Retinal pigment epithelial cell (primary cell): ENCODE data around the gene MRPL28.
"Not testable (repeated sequence)": the region's sequence is repeated elsewhere in the genome, so short reads cannot be mapped to it uniquely, and the experiment has no call there.

Experiments
- DNase-seq: peaks from one replicate; pipeline ENCODE4 v3.0.0-alpha.2; 2010; ENCODE audit warnings: low read depth
- H3K4me3 ChIP-seq: 2 replicates; pipeline ENCODE4 v1.5.1; 2011; ENCODE audit warnings: mild to moderate bottlenecking, low read length, control low read depth, moderate library complexity
- TF ChIP-seq, protein P1 (sequence below): conservative IDR thresholded peaks from 2 replicates; pipeline ENCODE4 v1.5.1; 2011; ENCODE audit warnings: low read depth, low read length, control low read depth, inconsistent platforms

Gene MRPL28

GRCh38 chr16:339680-340079 is 30.7 kb downstream of the MRPL28 start:
- no peak for DNase-seq
- TF ChIP-seq, protein P1, sequence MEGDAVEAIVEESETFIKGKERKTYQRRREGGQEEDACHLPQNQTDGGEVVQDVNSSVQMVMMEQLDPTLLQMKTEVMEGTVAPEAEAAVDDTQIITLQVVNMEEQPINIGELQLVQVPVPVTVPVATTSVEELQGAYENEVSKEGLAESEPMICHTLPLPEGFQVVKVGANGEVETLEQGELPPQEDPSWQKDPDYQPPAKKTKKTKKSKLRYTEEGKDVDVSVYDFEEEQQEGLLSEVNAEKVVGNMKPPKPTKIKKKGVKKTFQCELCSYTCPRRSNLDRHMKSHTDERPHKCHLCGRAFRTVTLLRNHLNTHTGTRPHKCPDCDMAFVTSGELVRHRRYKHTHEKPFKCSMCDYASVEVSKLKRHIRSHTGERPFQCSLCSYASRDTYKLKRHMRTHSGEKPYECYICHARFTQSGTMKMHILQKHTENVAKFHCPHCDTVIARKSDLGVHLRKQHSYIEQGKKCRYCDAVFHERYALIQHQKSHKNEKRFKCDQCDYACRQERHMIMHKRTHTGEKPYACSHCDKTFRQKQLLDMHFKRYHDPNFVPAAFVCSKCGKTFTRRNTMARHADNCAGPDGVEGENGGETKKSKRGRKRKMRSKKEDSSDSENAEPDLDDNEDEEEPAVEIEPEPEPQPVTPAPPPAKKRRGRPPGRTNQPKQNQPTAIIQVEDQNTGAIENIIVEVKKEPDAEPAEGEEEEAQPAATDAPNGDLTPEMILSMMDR = no peak
- H3K4me3 ChIP-seq = no peak overlapping the region

DNA sequence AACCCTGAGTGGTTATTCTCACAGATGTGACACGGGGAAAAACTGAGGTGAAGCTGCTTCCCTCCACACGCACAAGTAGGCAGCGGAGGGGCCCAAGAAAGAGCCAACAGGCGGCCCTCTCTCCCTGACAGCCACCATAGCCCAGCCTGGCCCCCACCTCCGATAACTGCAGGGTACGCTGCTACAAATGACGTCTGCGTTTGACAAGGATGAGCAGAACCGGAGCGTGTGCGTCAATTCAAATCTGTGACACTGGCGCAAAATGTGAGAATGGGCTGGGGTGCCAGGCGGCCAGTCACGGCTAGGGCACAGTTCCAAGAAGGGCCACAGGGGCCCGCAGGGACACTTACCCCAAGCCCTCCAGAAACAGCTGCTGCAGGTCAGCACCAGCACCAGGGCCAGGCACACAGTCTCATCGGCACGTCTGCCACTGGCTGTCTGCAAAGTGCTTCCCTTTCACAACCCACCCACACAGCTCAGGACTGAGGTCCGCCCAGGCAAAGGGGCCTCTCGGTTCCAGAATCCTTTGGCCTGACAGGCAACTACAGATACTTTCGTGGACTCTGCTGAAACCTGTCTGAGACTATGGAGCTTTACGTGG is 32.3 kb downstream of the MRPL28 start:
- TF ChIP-seq, protein P1 = no peak
- H3K4me3 ChIP-seq = no peak overlapping the region
- DNase-seq = no peak

- TF ChIP-seq, protein P1 = no peak
- no peak for DNase-seq
- no peak overlapping the region for H3K4me3 ChIP-seq
Observed at GRCh38 chr16:337437-337836, 32.9 kb downstream of the MRPL28 start.

- no peak overlapping the region for H3K4me3 ChIP-seq
- TF ChIP-seq, protein P1 = no peak
- no peak for DNase-seq
Observed at GRCh38 chr16:336269-336668, 34.1 kb downstream of the MRPL28 start.

DNA sequence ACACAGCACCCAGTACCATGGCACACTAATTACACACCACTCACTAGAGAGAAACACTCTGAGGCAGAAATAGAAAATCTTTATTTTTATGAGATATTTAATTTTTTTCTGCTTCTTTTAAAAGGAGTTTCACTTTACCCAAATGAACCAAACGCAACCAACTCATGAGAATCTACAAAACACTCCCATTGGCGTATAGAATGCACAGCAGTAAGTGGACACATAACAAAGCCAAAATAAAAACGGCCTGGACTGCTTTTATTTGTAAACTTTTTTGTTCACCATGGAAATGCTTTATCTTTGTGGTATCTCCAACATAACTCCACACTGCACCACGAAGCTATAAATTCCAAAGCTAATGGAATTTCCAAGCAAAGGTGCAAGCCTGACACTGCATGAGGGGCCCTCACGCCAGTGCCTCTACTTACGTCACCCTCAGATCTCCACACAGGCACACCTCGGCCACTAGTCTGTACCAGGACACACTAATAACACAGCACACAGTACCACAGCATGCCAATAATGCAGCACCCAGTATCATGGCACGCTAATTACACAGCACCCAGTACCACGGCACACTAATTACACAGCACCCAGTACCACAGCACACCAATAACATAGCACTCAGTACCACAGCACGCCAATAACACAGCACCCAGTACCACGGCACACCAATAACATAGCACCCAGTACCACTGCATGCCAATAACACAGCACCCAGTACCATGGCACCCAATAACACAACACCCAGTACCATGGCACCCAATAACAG is 35.3 kb downstream of the MRPL28 start:
- not testable (repeated sequence) for DNase-seq, H3K4me3 ChIP-seq

- not testable (repeated sequence) for DNase-seq, H3K4me3 ChIP-seq
Observed at GRCh38 chr16:334164-334832, 36.0 kb downstream of the MRPL28 start.

- no peak overlapping the region for H3K4me3 ChIP-seq
- no peak for DNase-seq
- TF ChIP-seq, protein P1 = no peak
Observed at GRCh38 chr16:333406-334094, 36.8 kb downstream of the MRPL28 start.

DNA sequence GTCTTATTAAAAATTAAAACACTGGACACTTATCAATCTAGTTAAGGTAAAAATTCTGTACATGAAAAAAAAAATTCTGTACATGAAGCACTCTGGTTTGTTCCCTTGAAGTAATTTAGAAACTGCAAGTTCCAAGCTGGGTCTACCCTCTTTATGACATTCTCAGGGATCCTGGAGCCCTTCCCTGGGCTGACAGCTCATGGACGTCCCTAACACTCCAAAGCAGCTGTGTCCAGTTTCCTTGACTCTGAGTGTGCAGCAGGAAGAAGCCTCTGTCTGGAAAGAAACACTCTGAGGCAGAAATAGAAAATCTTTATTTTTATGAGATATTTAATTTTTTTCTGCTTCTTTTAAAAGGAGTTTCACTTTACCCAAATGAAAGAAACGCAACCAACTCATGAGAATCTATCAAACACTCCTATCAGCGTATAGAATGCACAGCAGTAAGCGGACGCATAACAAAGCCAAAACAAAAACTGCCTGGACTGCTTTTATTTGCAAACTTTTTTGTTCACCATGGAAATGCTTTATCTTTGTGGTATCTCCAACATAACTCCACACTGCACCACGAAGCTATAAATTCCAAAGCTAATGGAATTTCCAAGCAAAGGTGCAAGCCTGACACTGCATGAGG is 39.0 kb downstream of the MRPL28 start:
- DNase-seq, H3K4me3 ChIP-seq: not testable (repeated sequence)
